OCI-LY1 (cell line): ENCODE measurements around the gene SHROOM2.

Experiments
- EZH2 ChIP-seq: fragments of 200-600 bp; sonication (generic), shearing (Covaris generic); IDR thresholded peaks from 2 replicates; pipeline ENCODE4 v1.8.0; 2017; ENCODE audit warnings: borderline replicate concordance, mixed run types, mild to moderate bottlenecking, antibody characterized with exemption, low read length, moderate library complexity, mixed read lengths
- TF ChIP-seq, protein P1 (sequence below): fragments of 200-600 bp; sonication (generic), shearing (Covaris generic); IDR thresholded peaks from 2 replicates; pipeline ENCODE4 v1.5.1; 2017; ENCODE audit warnings: mild to moderate bottlenecking, antibody characterized with exemption, low read length, moderate library complexity, mixed read lengths

DNA sequence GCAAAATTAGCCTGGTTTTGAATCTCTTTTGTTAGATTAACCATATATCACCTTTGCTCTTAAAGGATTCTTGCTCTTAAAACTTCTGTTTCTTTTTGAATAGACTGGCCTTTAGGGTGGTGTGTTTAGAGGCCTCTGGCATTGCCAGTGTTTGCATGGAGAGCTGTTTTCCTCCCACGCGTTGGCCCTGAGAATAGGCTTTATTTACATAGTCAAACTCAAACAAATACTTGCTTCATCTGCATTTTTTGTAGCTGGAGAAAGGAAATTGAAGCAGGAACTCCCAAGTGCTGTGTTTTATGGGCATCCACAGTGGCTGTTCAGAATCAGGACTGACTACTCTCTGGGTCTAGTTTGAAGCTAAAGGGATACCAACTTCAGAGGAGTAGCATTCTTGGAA is 2.7 kb downstream of the SHROOM2 start:
- no peak for TF ChIP-seq EZH2
- TF ChIP-seq, protein P1, sequence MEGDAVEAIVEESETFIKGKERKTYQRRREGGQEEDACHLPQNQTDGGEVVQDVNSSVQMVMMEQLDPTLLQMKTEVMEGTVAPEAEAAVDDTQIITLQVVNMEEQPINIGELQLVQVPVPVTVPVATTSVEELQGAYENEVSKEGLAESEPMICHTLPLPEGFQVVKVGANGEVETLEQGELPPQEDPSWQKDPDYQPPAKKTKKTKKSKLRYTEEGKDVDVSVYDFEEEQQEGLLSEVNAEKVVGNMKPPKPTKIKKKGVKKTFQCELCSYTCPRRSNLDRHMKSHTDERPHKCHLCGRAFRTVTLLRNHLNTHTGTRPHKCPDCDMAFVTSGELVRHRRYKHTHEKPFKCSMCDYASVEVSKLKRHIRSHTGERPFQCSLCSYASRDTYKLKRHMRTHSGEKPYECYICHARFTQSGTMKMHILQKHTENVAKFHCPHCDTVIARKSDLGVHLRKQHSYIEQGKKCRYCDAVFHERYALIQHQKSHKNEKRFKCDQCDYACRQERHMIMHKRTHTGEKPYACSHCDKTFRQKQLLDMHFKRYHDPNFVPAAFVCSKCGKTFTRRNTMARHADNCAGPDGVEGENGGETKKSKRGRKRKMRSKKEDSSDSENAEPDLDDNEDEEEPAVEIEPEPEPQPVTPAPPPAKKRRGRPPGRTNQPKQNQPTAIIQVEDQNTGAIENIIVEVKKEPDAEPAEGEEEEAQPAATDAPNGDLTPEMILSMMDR = no peak
